ENCODE measurements around the gene NPAS2. TPM values are rescaled to one million over a fixed set of nuclear protein-coding genes. Genes with fewer than 3 reads are reported as not detected.

Gene NPAS2
- total RNA-seq, 3 donors from 2014 or later, result 6.2 to 42.3 (median 22.5) TPM

DNA sequence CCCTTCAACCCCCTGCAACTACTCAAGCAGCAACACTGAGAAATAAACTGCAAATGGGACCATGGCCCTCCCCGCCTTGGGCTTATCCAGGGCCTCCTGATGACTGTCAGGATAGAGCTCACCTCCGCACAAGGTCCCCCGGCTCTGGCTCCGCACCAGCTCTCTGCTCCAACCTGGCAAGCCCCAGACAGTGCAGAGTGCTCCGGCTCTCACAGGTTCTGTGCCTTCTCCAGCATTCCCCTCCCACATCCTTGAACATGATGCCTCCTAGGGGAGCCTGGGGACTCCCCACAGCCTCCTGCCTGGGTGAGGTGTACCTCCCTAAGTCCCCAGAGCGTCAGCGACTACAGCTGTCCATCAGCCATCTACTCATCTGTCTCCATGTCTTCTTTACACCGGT, 26.7 kb upstream of the NPAS2 start:
- H3K27ac ChIP-seq, result no peak overlapping the region
- intact Hi-C loops (cut with DNase I; ENCODE audit: low total_unique reads), result no loop called here
- H3K36me3 ChIP-seq, result no peaks in the 10 kb centered on the region
- TF ChIP-seq POLR2A (IDR thresholded peaks at IDR 0.05) (no peak), CTCF (IDR thresholded peaks at IDR 0.05) (no peak), POLR2AphosphoS5 (IDR thresholded peaks at IDR 0.05) (no peak)
- no peaks in the 10 kb centered on the region for H3K4me1 ChIP-seq
- no peaks in the 10 kb centered on the region for H3K9me3 ChIP-seq
- no peak for DNase-seq (ENCODE audit: low spot score in 2 of 2)
- H3K27me3 ChIP-seq, result no peaks in the 10 kb centered on the region
- H3K4me3 ChIP-seq, result no peak overlapping the region

- no peaks in the 10 kb centered on the region for H3K36me3 ChIP-seq
- H3K27me3 ChIP-seq, result no peaks in the 10 kb centered on the region
- H3K4me1 ChIP-seq, result no peaks in the 10 kb centered on the region
- no peak overlapping the region for H3K27ac ChIP-seq
- TF ChIP-seq POLR2A (IDR thresholded peaks at IDR 0.05) (no peak), CTCF (IDR thresholded peaks at IDR 0.05) (no peak), POLR2AphosphoS5 (IDR thresholded peaks at IDR 0.05) (no peak)
- intact Hi-C loops (cut with DNase I; ENCODE audit: low total_unique reads), result no loop called here
- DNase-seq (ENCODE audit: low spot score in 2 of 2), result no peak
- no peak overlapping the region for H3K4me3 ChIP-seq
- no peaks in the 10 kb centered on the region for H3K9me3 ChIP-seq
These were observed 26.0 kb upstream of the NPAS2 start for GRCh38 chr2:100793982-100794381.

- TF ChIP-seq POLR2AphosphoS5 (IDR thresholded peaks at IDR 0.05) (peak in 1 of 3 donors; percentile 62), CTCF (IDR thresholded peaks at IDR 0.05) (no peak)
- no peaks in the 10 kb centered on the region for H3K36me3 ChIP-seq
- peak overlapping the region; percentile 74 to 81 for H3K27ac ChIP-seq
- H3K4me1 ChIP-seq, result peaks cover 0 to 6% of the 10 kb centered on the region in 2 donors
- no peaks in the 10 kb centered on the region for H3K9me3 ChIP-seq
- intact Hi-C loops (cut with DNase I; ENCODE audit: low total_unique reads), result no loop called here
- peak in 1 of 2 donors; percentile 83 for DNase-seq (ENCODE audit: low spot score in 2 of 2)
- H3K27me3 ChIP-seq, result no peaks in the 10 kb centered on the region
- no peak overlapping the region for H3K4me3 ChIP-seq
These were observed 23.3 kb upstream of the NPAS2 start for GRCh38 chr2:100796499-100797100.

DNA sequence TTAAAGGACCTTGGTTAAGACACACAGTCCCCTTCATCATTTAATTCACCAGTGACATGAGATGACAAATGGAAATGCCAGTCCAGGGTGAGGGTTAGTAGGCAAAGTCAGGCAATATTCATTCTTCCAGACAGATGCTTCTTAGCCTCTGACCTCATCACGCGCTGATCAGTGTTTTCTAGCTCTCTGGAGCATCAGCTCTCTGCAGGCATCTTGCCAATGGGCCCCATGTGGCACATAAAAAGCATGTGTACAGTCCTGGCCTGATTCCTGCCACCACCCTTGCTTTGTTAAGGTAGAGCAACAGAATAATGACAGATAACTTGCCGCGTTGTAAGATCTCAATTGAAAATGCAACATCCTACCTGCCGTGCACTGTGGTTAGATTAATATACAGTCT, 20.3 kb upstream of the NPAS2 start:
- no peak overlapping the region for H3K27ac ChIP-seq
- intact Hi-C loops (cut with DNase I; ENCODE audit: low total_unique reads), result loop anchor here (10.0 kb wide), 1 partner anchor 45 kb away; no protein-coding TSS in a partner anchor
- no peaks in the 10 kb centered on the region for H3K9me3 ChIP-seq
- H3K27me3 ChIP-seq, result no peaks in the 10 kb centered on the region
- H3K36me3 ChIP-seq, result no peaks in the 10 kb centered on the region
- peaks cover 0 to 6% of the 10 kb centered on the region in 2 donors for H3K4me1 ChIP-seq
- no peak for TF ChIP-seq CTCF (IDR thresholded peaks at IDR 0.05)
- no peak for TF ChIP-seq POLR2A (IDR thresholded peaks at IDR 0.05)
- TF ChIP-seq POLR2AphosphoS5 (IDR thresholded peaks at IDR 0.05), result no peak
- no peak for DNase-seq (ENCODE audit: low spot score in 2 of 2)
- H3K4me3 ChIP-seq, result no peak overlapping the region

- H3K27me3 ChIP-seq, result no peaks in the 10 kb centered on the region
- intact Hi-C loops (cut with DNase I; ENCODE audit: low total_unique reads), result loop anchor here (10.0 kb wide), 1 partner anchor 46 kb away; no protein-coding TSS in a partner anchor
- no peaks in the 10 kb centered on the region for H3K9me3 ChIP-seq
- H3K4me1 ChIP-seq, result peaks cover 0 to 6% of the 10 kb centered on the region in 2 donors
- peak overlapping the region in 1 of 2 donors; percentile 23 for H3K27ac ChIP-seq
- TF ChIP-seq CTCF (IDR thresholded peaks at IDR 0.05) (no peak), POLR2AphosphoS5 (IDR thresholded peaks at IDR 0.05) (no peak), POLR2A (IDR thresholded peaks at IDR 0.05) (no peak)
- no peak for DNase-seq (ENCODE audit: low spot score in 2 of 2)
- no peak overlapping the region for H3K4me3 ChIP-seq
- H3K36me3 ChIP-seq, result no peaks in the 10 kb centered on the region
These were observed 19.0 kb upstream of the NPAS2 start for GRCh38 chr2:100800915-100801314.

Measured in breast epithelium (tissue), 4 donors.